CD14-positive monocyte (primary cell): ENCODE measurements around the gene MACROH2A2. TPM values are rescaled to one million over a fixed set of nuclear protein-coding genes. Genes with fewer than 3 reads are reported as not detected.

Experiments used
- DNase-seq, 3 donors: peaks; one replicate each; pipeline ENCODE4 v3.0.0-alpha.2; 2011 to 2022
- H2AFZ ChIP-seq: 2 replicates; pipeline ENCODE4 v1.6.0; 2012; ENCODE audit warnings: mild to moderate bottlenecking, low read depth, low read length, inconsistent platforms; ENCODE audit not compliant: insufficient read depth, poor library complexity, severe bottlenecking
- H3K27ac ChIP-seq, 2 donors: 1 replicate in 1 of 2; 2 replicates in 1 of 2; pipeline ENCODE4 v1.5.1; 2012 to 2013; ENCODE audit warnings: low read length in 2 of 2, control low read depth in 1 of 2, inconsistent platforms in 1 of 2, low read depth in 1 of 2, mild to moderate bottlenecking in 1 of 2
- H3K27me3 ChIP-seq, 2 donors: one replicate each; pipeline versions ENCODE4 v1.6.0 to v1.6.1; 2011 to 2013; ENCODE audit warnings: low read length in 2 of 2; ENCODE audit not compliant: control insufficient read depth in 2 of 2, insufficient read depth in 2 of 2
- H3K36me3 ChIP-seq, 2 donors: replicated peaks in 1 of 2; 1 replicate in 1 of 2; 2 replicates in 1 of 2; pipeline versions ENCODE4 v1.5.1 to v1.6.1; 2012 to 2013; ENCODE audit warnings: low read length in 2 of 2, control low read depth in 1 of 2, inconsistent platforms in 1 of 2, mild to moderate bottlenecking in 1 of 2; ENCODE audit not compliant: insufficient read depth in 2 of 2, control insufficient read depth in 1 of 2
- H3K4me1 ChIP-seq, 2 donors: 1 replicate in 1 of 2; 2 replicates in 1 of 2; pipeline versions ENCODE4 v1.5.1 to v1.6.1; 2012 to 2013; ENCODE audit warnings: low read length in 2 of 2, control low read depth in 1 of 2, inconsistent platforms in 1 of 2, mild to moderate bottlenecking in 1 of 2, moderate library complexity in 1 of 2; ENCODE audit not compliant: insufficient read depth in 2 of 2, control insufficient read depth in 1 of 2
- H3K4me2 ChIP-seq: replicated peaks from 2 replicates; pipeline ENCODE3; 2012; ENCODE audit warnings: low read length, moderate library complexity, mild to moderate bottlenecking; ENCODE audit not compliant: poor library complexity, severe bottlenecking; ENCODE audit errors: extremely low read depth
- H3K4me3 ChIP-seq, 3 experiments: fragments of 200-600 bp in 1 of 3; sonication (generic) in 1 of 3; replicated peaks in 1 of 3; 1 replicate in 2 of 3; 2 replicates in 1 of 3; pipeline ENCODE4 v1.5.1; 2011 to 2013; ENCODE audit warnings: low read length in 3 of 3, mild to moderate bottlenecking in 3 of 3, control low read depth in 2 of 3, low read depth in 2 of 3, inconsistent platforms in 1 of 3, moderate library complexity in 1 of 3
- H3K79me2 ChIP-seq: 2 replicates; pipeline ENCODE4 v1.6.0; 2012; ENCODE audit warnings: mild to moderate bottlenecking, control low read depth, inconsistent platforms, low read length, moderate library complexity; ENCODE audit not compliant: insufficient read depth
- H3K9ac ChIP-seq: 2 replicates; pipeline ENCODE4 v1.6.0; 2017; ENCODE audit warnings: low read length, mild to moderate bottlenecking; ENCODE audit not compliant: insufficient read depth, poor library complexity, severe bottlenecking
- H3K9me3 ChIP-seq, 2 donors: replicated peaks in 1 of 2; 1 replicate in 1 of 2; 2 replicates in 1 of 2; pipeline versions ENCODE4 v1.5.1 to v1.6.1; 2012 to 2013; ENCODE audit warnings: low read length in 2 of 2, control low read depth in 1 of 2; ENCODE audit not compliant: control insufficient read depth in 1 of 2, insufficient read depth in 1 of 2
- H4K20me1 ChIP-seq: 2 replicates; pipeline ENCODE4 v1.6.0; 2012; ENCODE audit warnings: mild to moderate bottlenecking, low read length, control low read depth, moderate library complexity; ENCODE audit not compliant: insufficient read depth
- H3K27ac Mint-ChIP-seq, 7 donors: one replicate each; pipeline ENCODE4 v1.8.0; 2020; ENCODE audit warnings: mild to moderate bottlenecking in 7 of 7, mixed read lengths in 7 of 7, moderate library complexity in 6 of 7, inconsistent platforms in 2 of 7
- H3K27me3 Mint-ChIP-seq, 3 donors: one replicate each; pipeline ENCODE4 v1.8.0; 2021 to 2022; ENCODE audit warnings: low read depth in 3 of 3, mild to moderate bottlenecking in 3 of 3, mixed read lengths in 3 of 3, moderate library complexity in 3 of 3, inconsistent platforms in 1 of 3
- H3K36me3 Mint-ChIP-seq, 2 donors: one replicate each; pipeline ENCODE4 v1.8.0; 2020; ENCODE audit warnings: mixed read lengths in 2 of 2, inconsistent platforms in 1 of 2, mild to moderate bottlenecking in 1 of 2
- H3K4me1 Mint-ChIP-seq: one replicate; pipeline ENCODE4 v1.8.0; 2020; ENCODE audit warnings: mild to moderate bottlenecking, mixed read lengths
- H3K4me3 Mint-ChIP-seq, 2 donors: one replicate each; pipeline ENCODE4 v1.8.0; 2020; ENCODE audit warnings: mild to moderate bottlenecking in 2 of 2, mixed read lengths in 2 of 2, moderate library complexity in 1 of 2
- H3K9me3 Mint-ChIP-seq, 7 donors: one replicate each; pipeline ENCODE4 v1.8.0; 2020 to 2022; ENCODE audit warnings: mixed read lengths in 7 of 7, mild to moderate bottlenecking in 6 of 7, moderate library complexity in 6 of 7, inconsistent platforms in 2 of 7
- WGBS: methylation state at CpG from one replicate; pipeline ENCODE4 v1.1.5; 2013; ENCODE audit warnings: missing lambda C conversion rate; ENCODE audit not compliant: insufficient coverage; 5-methylcytosine and 5-hydroxymethylcytosine counted together
- intact Hi-C, 2 donors: fragments of 100-400 bp; cut with micrococcal nuclease; formaldehyde crosslinking; loops; one replicate each; pipeline versions ENCODE4 v1.15.0 to v1.15.1; 2023
- polyA plus RNA-seq, 3 donors: library from polyadenylated mRNA; depleted of rRNA in 1 of 3; unstranded in 2 of 3; stranded (reverse) in 1 of 3; fragments of 300-500 nt in 2 of 3; fragments of >200 nt in 1 of 3; fragmentation: Illumina TruSeq in 2 of 3; gene quantifications; 1 replicate in 2 of 3; 2 replicates in 1 of 3; pipeline ENCODE4 v1.2.3, GENCODE V29; 2012 to 2021
- TF ChIP-seq, protein P1 (sequence below): fragments of 200-600 bp; IDR thresholded peaks from one replicate; pipeline ENCODE4 v1.8.0; 2022; ENCODE audit warnings: antibody characterized with exemption, mild to moderate bottlenecking

Gene MACROH2A2
- polyA plus RNA-seq, 3 donors: 1.0 to 1.9 (median 1.7) TPM

DNA sequence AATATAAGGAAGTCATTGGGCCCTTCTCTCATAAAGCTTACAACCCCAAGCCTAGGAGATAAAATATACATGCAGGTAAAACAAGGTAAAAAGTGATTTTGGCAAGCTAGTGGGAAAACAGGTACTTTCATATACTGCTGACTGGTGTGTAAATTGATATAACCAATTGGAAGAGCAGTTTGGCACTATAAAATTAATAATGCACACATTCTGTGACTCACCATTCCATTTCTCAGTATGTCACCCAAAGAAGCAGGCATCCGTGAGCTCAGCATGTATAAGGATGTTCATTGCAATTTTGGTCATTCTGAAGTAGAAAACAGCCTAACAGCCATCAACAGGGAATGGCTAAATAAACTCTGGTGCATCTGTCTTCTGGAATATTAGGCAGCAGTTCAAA is 2.9 kb downstream of the MACROH2A2 start:
- peaks cover 0 to 5% of the 10 kb centered on the region in 2 donors for H3K9me3 ChIP-seq
- intact Hi-C loops: no loop called here
- H3K27me3 Mint-ChIP-seq: peaks cover 30 to 43% (median 35%) of the 10 kb centered on the region in 3 donors
- H3K4me1 Mint-ChIP-seq: peaks cover 13% of the 10 kb centered on the region
- H3K27ac ChIP-seq: no peak overlapping the region
- no peak for DNase-seq
- H3K36me3 ChIP-seq: no peaks in the 10 kb centered on the region
- WGBS: no CpG with 5 or more reads among the region's 1 CpG
- H3K4me3 ChIP-seq: no peak overlapping the region
- H3K4me1 ChIP-seq: peaks cover 9 to 19% of the 10 kb centered on the region in 2 donors
- no peak overlapping the region for H3K9ac ChIP-seq
- H3K4me3 Mint-ChIP-seq: no peak overlapping the region
- peaks cover 0 to 4% (median 2%) of the 10 kb centered on the region in 7 donors for H3K9me3 Mint-ChIP-seq
- H3K79me2 ChIP-seq: no peaks in the 10 kb centered on the region
- no peak overlapping the region for H2AFZ ChIP-seq
- TF ChIP-seq, protein P1, sequence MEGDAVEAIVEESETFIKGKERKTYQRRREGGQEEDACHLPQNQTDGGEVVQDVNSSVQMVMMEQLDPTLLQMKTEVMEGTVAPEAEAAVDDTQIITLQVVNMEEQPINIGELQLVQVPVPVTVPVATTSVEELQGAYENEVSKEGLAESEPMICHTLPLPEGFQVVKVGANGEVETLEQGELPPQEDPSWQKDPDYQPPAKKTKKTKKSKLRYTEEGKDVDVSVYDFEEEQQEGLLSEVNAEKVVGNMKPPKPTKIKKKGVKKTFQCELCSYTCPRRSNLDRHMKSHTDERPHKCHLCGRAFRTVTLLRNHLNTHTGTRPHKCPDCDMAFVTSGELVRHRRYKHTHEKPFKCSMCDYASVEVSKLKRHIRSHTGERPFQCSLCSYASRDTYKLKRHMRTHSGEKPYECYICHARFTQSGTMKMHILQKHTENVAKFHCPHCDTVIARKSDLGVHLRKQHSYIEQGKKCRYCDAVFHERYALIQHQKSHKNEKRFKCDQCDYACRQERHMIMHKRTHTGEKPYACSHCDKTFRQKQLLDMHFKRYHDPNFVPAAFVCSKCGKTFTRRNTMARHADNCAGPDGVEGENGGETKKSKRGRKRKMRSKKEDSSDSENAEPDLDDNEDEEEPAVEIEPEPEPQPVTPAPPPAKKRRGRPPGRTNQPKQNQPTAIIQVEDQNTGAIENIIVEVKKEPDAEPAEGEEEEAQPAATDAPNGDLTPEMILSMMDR: no peak
- H3K36me3 Mint-ChIP-seq: no peaks in the 10 kb centered on the region
- H3K4me2 ChIP-seq: no peak overlapping the region
- H3K27me3 ChIP-seq: peaks cover 18 to 21% of the 10 kb centered on the region in 2 donors
- H3K27ac Mint-ChIP-seq: no peak overlapping the region
- no peaks in the 10 kb centered on the region for H4K20me1 ChIP-seq

DNA sequence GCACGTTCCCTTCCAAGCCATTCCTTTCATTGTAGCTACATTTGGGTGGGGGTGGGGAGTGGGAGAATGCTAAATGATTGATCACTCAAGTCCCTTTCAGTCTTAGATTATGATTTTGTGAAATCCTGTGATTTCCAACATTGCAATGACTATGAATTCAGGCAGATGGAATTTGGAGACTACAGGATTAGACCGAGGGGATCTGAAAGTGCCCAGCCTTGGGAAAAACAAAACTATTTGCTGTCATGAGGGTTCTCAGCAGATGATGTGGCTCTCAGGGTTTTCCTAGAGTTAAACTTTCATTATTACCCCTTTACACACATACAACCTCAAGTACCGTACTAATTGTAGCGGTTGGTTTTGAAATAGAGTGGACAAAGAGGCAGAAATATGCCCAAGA is 4.7 kb downstream of the MACROH2A2 start:
- peaks cover 9 to 16% of the 10 kb centered on the region in 2 donors for H3K4me1 ChIP-seq
- H4K20me1 ChIP-seq: no peaks in the 10 kb centered on the region
- no peak overlapping the region for H3K27ac Mint-ChIP-seq
- peaks cover 0 to 4% (median 0%) of the 10 kb centered on the region in 7 donors for H3K9me3 Mint-ChIP-seq
- 100% methylated on average over 1 of the region's 4 CpGs for WGBS
- no peak overlapping the region for H3K4me2 ChIP-seq
- peaks cover 10% of the 10 kb centered on the region for H3K4me1 Mint-ChIP-seq
- H3K36me3 ChIP-seq: no peaks in the 10 kb centered on the region
- TF ChIP-seq, protein P1: no peak
- no peaks in the 10 kb centered on the region for H3K36me3 Mint-ChIP-seq
- no peak overlapping the region for H3K4me3 Mint-ChIP-seq
- no peaks in the 10 kb centered on the region for H3K79me2 ChIP-seq
- intact Hi-C loops: no loop called here
- H2AFZ ChIP-seq: no peak overlapping the region
- no peak overlapping the region for H3K27ac ChIP-seq
- H3K27me3 Mint-ChIP-seq: peaks cover 16 to 25% (median 19%) of the 10 kb centered on the region in 3 donors
- H3K4me3 ChIP-seq: no peak overlapping the region
- H3K9ac ChIP-seq: no peak overlapping the region
- DNase-seq: no peak
- peaks cover under 1 to 4% of the 10 kb centered on the region in 2 donors for H3K27me3 ChIP-seq
- H3K9me3 ChIP-seq: no peaks in the 10 kb centered on the region
